Endodermal cell (in vitro differentiated cells): ENCODE measurements around the gene IRF6. TPM values are rescaled to one million over a fixed set of nuclear protein-coding genes. Genes with fewer than 3 reads are reported as not detected.

Experiments
- DNase-seq: peaks from one replicate; pipeline ENCODE4 v3.0.0-alpha.2; 2017
- H3K27ac ChIP-seq: 2 replicates; pipeline ENCODE4 v1.5.1; 2013; ENCODE audit warnings: mild to moderate bottlenecking, low read depth, low read length, moderate library complexity
- H3K27me3 ChIP-seq: 2 replicates; pipeline ENCODE4 v1.6.1; 2013; ENCODE audit warnings: mild to moderate bottlenecking, low read length, moderate library complexity; ENCODE audit not compliant: insufficient read depth, control insufficient read depth, poor library complexity, severe bottlenecking
- H3K36me3 ChIP-seq: 2 replicates; pipeline ENCODE4 v1.7.0; 2013; ENCODE audit warnings: mild to moderate bottlenecking, low read length, moderate library complexity; ENCODE audit not compliant: control insufficient read depth, insufficient read depth
- H3K4me1 ChIP-seq: one replicate; pipeline ENCODE4 v1.7.0; 2013; ENCODE audit warnings: low read length; ENCODE audit not compliant: control insufficient read depth, insufficient read depth
- H3K4me3 ChIP-seq: 2 replicates; pipeline ENCODE4 v1.5.1; 2013; ENCODE audit warnings: mild to moderate bottlenecking, low read length, moderate library complexity
- H3K9ac ChIP-seq: 2 replicates; pipeline ENCODE4 v1.6.1; 2013; ENCODE audit warnings: mild to moderate bottlenecking, low read length, moderate library complexity; ENCODE audit not compliant: poor library complexity, severe bottlenecking; ENCODE audit errors: extremely low read depth
- H3K9me3 ChIP-seq: 2 replicates; pipeline ENCODE4 v1.6.1; 2013; ENCODE audit warnings: mild to moderate bottlenecking, low read length, moderate library complexity; ENCODE audit not compliant: control insufficient read depth
- H3K27ac Mint-ChIP-seq: 2 replicates; pipeline ENCODE4 v1.8.0; 2020; ENCODE audit warnings: mixed read lengths
- H3K27me3 Mint-ChIP-seq: 2 replicates; pipeline ENCODE4 v1.8.0; 2021; ENCODE audit warnings: mild to moderate bottlenecking, mixed read lengths; ENCODE audit not compliant: insufficient read depth
- H3K36me3 Mint-ChIP-seq: 2 replicates; pipeline ENCODE4 v1.8.0; 2020; ENCODE audit warnings: low read depth, mixed read lengths
- H3K4me1 Mint-ChIP-seq: 2 replicates; pipeline ENCODE4 v1.8.0; 2020; ENCODE audit warnings: mixed read lengths
- H3K4me3 Mint-ChIP-seq: 2 replicates; pipeline ENCODE4 v1.8.0; 2020; ENCODE audit warnings: mild to moderate bottlenecking, moderate library complexity, mixed read lengths
- H3K9me3 Mint-ChIP-seq: 2 replicates; pipeline ENCODE4 v1.8.0; 2020; ENCODE audit warnings: mild to moderate bottlenecking, mixed read lengths
- WGBS, 2 experiments: methylation state at CpG; one replicate each; pipeline versions ENCODE4 v1.1.5 to v1.1.7; 2013; ENCODE audit warnings: missing lambda C conversion rate in 2 of 2, mixed read lengths in 1 of 2; ENCODE audit not compliant: insufficient coverage in 1 of 2, insufficient read length in 1 of 2; 5-methylcytosine and 5-hydroxymethylcytosine counted together
- total RNA-seq, 2 donors: library from RNA; stranded (reverse); fragmentation: NEBNext Ultra II Directional in 1 of 2; extraction: Animal tissue kit (Norgen Biotek cat#: 25700) in 1 of 2; gene quantifications; 2 replicates in 1 of 2; 3 replicates in 1 of 2; pipeline ENCODE4 v1.2.1, GENCODE V29; 2021
- TF ChIP-seq, protein P1 (sequence below): fragments of 200-600 bp; sonication (generic); conservative IDR thresholded peaks from 2 replicates; pipeline ENCODE4 v1.5.0; 2021; ENCODE audit warnings: antibody characterized with exemption, mild to moderate bottlenecking

The IRF6 gene
- total RNA-seq, 2 donors from 2014 or later: 13.8 to 18.2 TPM

GRCh38 chr1:209778102-209778501 lies 27.8 kb downstream of the IRF6 start:
- no peak overlapping the region for H3K9ac ChIP-seq
- H3K27ac ChIP-seq: no peak overlapping the region
- Mint-ChIP-seq H3K27ac (no peak overlapping the region), H3K27me3 (peaks cover 8% of the 10 kb centered on the region), H3K4me3 (no peak overlapping the region), H3K4me1 (no peaks in the 10 kb centered on the region), H3K9me3 (no peaks in the 10 kb centered on the region), H3K36me3 (peaks cover 2% of the 10 kb centered on the region)
- peaks cover 8% of the 10 kb centered on the region for H3K27me3 ChIP-seq
- no peak for DNase-seq
- no peaks in the 10 kb centered on the region for H3K4me1 ChIP-seq
- 93 to 100% methylated on average over 1 of the region's 1 CpG for WGBS, 2 experiments
- no peak overlapping the region for H3K4me3 ChIP-seq
- peaks cover 4% of the 10 kb centered on the region for H3K36me3 ChIP-seq
- TF ChIP-seq, protein P1, sequence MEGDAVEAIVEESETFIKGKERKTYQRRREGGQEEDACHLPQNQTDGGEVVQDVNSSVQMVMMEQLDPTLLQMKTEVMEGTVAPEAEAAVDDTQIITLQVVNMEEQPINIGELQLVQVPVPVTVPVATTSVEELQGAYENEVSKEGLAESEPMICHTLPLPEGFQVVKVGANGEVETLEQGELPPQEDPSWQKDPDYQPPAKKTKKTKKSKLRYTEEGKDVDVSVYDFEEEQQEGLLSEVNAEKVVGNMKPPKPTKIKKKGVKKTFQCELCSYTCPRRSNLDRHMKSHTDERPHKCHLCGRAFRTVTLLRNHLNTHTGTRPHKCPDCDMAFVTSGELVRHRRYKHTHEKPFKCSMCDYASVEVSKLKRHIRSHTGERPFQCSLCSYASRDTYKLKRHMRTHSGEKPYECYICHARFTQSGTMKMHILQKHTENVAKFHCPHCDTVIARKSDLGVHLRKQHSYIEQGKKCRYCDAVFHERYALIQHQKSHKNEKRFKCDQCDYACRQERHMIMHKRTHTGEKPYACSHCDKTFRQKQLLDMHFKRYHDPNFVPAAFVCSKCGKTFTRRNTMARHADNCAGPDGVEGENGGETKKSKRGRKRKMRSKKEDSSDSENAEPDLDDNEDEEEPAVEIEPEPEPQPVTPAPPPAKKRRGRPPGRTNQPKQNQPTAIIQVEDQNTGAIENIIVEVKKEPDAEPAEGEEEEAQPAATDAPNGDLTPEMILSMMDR: no peak
- H3K9me3 ChIP-seq: no peaks in the 10 kb centered on the region

GRCh38 chr1:209777587-209777986 lies 28.4 kb downstream of the IRF6 start:
- Histone ChIP-seq H3K9me3 (no peaks in the 10 kb centered on the region), H3K4me3 (no peak overlapping the region), H3K27ac (no peak overlapping the region), H3K4me1 (no peaks in the 10 kb centered on the region), H3K9ac (no peak overlapping the region), H3K36me3 (peaks cover 2% of the 10 kb centered on the region), H3K27me3 (peaks cover 13% of the 10 kb centered on the region)
- Mint-ChIP-seq H3K27ac (no peak overlapping the region), H3K36me3 (peaks cover 2% of the 10 kb centered on the region), H3K27me3 (peaks cover 12% of the 10 kb centered on the region), H3K9me3 (no peaks in the 10 kb centered on the region), H3K4me3 (no peak overlapping the region), H3K4me1 (no peaks in the 10 kb centered on the region)
- WGBS, 2 experiments: 90 to 94% methylated on average over 1 to 2 of the region's 2 CpGs
- no peak for DNase-seq
- TF ChIP-seq, protein P1: no peak

DNA sequence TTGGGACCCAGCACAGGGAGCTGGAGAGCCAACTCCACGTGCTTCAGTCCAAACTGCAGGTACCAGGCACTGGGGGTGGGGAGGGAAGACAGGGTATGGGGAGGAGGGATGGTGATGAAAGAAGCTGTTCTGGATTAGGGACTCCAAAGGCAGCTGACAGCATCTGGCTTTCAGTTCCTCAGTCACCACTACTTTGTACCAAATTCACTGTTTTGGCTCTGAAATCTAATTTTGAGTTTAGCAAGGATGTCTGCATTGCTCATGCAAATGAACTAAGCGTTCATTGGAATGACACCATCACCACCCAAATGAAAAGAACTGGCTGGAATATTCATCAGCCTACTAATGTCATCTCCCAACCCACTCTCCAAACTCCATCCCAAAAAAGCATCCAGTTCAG lies 30.3 kb downstream of the IRF6 start:
- no peaks in the 10 kb centered on the region for H3K9me3 Mint-ChIP-seq
- Histone ChIP-seq H3K9me3 (no peaks in the 10 kb centered on the region), H3K9ac (no peak overlapping the region), H3K27ac (no peak overlapping the region), H3K4me1 (no peaks in the 10 kb centered on the region), H3K4me3 (no peak overlapping the region), H3K36me3 (no peaks in the 10 kb centered on the region), H3K27me3 (peaks cover 20% of the 10 kb centered on the region)
- WGBS, 2 experiments: 72 to 100% methylated on average over 1 to 2 of the region's 2 CpGs
- no peak overlapping the region for H3K27ac Mint-ChIP-seq
- no peaks in the 10 kb centered on the region for H3K36me3 Mint-ChIP-seq
- no peaks in the 10 kb centered on the region for H3K4me1 Mint-ChIP-seq
- H3K4me3 Mint-ChIP-seq: no peak overlapping the region
- DNase-seq: no peak
- TF ChIP-seq, protein P1: no peak
- peaks cover 15% of the 10 kb centered on the region for H3K27me3 Mint-ChIP-seq
